Calu3 (cell line): ENCODE measurements around the gene GSTA4. TPM values are rescaled to one million over a fixed set of nuclear protein-coding genes. Genes with fewer than 3 reads are reported as not detected.

Experiments
- BruUV-seq: library from RNA; stranded (reverse); fragments of 400-500 nt; replicated peaks from 2 replicates; lab custom pipeline; 2021; lab: Mats Ljungman, UMichigan
- CTCF ChIA-PET: fragments of 300-600 bp; sonication (Branson Sonifier 250); formaldehyde crosslinking; loops from one replicate; lab custom pipeline; 2022; ENCODE audit warnings: antibody characterized with exemption; lab: Charles Lee
- DNase-seq: peaks from one replicate; pipeline ENCODE4 v3.0.0; 2022
- H3K27ac Mint-ChIP-seq: one replicate; pipeline ENCODE4 v1.8.0; 2022; ENCODE audit warnings: mixed read lengths; ENCODE audit not compliant: unreplicated experiment
- H3K27me3 Mint-ChIP-seq: one replicate; pipeline ENCODE4 v1.8.0; 2022; ENCODE audit warnings: mixed read lengths; ENCODE audit not compliant: unreplicated experiment
- H3K36me3 Mint-ChIP-seq: one replicate; pipeline ENCODE4 v1.8.0; 2022; ENCODE audit warnings: mild to moderate bottlenecking, moderate library complexity, mixed read lengths; ENCODE audit not compliant: insufficient read depth, unreplicated experiment
- H3K4me1 Mint-ChIP-seq: one replicate; pipeline ENCODE4 v1.8.0; 2022; ENCODE audit warnings: mild to moderate bottlenecking, low read depth, mixed read lengths; ENCODE audit not compliant: unreplicated experiment
- H3K4me3 Mint-ChIP-seq: one replicate; pipeline ENCODE4 v1.8.0; 2022; ENCODE audit warnings: mild to moderate bottlenecking, low read depth, moderate library complexity, mixed read lengths; ENCODE audit not compliant: unreplicated experiment
- H3K9me3 Mint-ChIP-seq: one replicate; pipeline ENCODE4 v1.8.0; 2022; ENCODE audit warnings: low read depth, mixed read lengths; ENCODE audit not compliant: unreplicated experiment
- intact Hi-C: fragments of 100-400 bp; cut with micrococcal nuclease; formaldehyde crosslinking; loops from one replicate; pipeline ENCODE4 v1.10.0; 2022; ENCODE audit not compliant: unreplicated experiment
- total RNA-seq: library from RNA; stranded (reverse); gene quantifications from 2 replicates; pipeline ENCODE4 v1.2.3, GENCODE V29; 2022
- TF ChIP-seq, protein P1 (sequence below): fragments of 200-600 bp; IDR thresholded peaks from one replicate; pipeline ENCODE4 v1.8.0; 2022; ENCODE audit warnings: antibody characterized with exemption; ENCODE audit not compliant: unreplicated experiment

The GSTA4 gene
- total RNA-seq, 1 experiment from 2014 or later, result 0.38 TPM

DNA sequence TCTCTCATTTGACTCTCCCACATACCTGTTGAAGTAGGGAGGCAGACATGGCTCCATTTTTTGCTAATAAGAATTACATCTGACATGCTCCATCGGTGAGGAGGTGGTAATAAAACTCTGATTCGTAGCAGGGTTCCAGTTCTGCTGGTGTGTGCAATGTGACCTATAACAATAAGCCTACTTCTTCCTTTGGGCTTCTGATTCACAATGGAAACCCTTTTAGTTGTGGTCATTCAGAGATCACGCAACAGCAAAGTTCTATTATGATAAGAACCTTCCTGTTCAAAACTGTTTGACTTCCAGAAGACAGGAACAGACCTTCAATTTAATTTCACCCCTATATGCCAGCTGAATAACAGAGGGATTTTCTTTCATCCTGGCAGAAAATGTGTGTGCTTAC, 31.4 kb upstream of the GSTA4 start:
- BruUV-seq, result no TSS peak
- CTCF ChIA-PET, result interaction anchor here (0.5 kb wide), 1 partner anchor 444 kb away, joined by 3 read pairs; no protein-coding TSS in a partner anchor

DNA sequence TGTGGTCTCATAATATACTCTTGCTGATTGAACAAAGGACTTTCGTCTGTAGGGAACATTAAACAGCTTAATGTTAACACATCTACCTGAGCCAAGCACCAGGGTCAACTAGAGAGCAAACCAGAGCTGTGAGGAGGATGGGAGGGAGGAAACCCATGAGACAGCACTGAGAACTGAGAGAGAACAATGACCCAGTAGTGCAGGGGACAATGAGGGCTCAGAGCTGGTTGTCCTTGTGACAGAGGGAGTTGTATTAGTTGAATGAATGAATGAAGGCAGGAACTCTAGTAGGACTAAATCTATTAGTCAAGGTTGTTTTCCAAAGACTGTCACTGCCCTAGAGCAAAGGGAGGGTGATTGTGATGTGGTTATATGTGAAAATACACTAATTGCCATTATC, 28.2 kb upstream of the GSTA4 start:
- BruUV-seq, result no TSS peak
- Mint-ChIP-seq H3K27ac (no peak overlapping the region), H3K4me1 (no peaks in the 10 kb centered on the region), H3K27me3 (no peaks in the 10 kb centered on the region), H3K36me3 (no peaks in the 10 kb centered on the region), H3K9me3 (no peaks in the 10 kb centered on the region), H3K4me3 (no peak overlapping the region)
- TF ChIP-seq, protein P1, sequence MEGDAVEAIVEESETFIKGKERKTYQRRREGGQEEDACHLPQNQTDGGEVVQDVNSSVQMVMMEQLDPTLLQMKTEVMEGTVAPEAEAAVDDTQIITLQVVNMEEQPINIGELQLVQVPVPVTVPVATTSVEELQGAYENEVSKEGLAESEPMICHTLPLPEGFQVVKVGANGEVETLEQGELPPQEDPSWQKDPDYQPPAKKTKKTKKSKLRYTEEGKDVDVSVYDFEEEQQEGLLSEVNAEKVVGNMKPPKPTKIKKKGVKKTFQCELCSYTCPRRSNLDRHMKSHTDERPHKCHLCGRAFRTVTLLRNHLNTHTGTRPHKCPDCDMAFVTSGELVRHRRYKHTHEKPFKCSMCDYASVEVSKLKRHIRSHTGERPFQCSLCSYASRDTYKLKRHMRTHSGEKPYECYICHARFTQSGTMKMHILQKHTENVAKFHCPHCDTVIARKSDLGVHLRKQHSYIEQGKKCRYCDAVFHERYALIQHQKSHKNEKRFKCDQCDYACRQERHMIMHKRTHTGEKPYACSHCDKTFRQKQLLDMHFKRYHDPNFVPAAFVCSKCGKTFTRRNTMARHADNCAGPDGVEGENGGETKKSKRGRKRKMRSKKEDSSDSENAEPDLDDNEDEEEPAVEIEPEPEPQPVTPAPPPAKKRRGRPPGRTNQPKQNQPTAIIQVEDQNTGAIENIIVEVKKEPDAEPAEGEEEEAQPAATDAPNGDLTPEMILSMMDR, result no peak
- no peak for DNase-seq
- intact Hi-C loops, result no loop called here
- CTCF ChIA-PET, result no interaction called here

More for the DNA sequence above, 31.4 kb upstream of the GSTA4 start:
- Mint-ChIP-seq H3K27me3 (no peaks in the 10 kb centered on the region), H3K36me3 (no peaks in the 10 kb centered on the region), H3K4me1 (no peaks in the 10 kb centered on the region), H3K4me3 (no peak overlapping the region), H3K9me3 (no peaks in the 10 kb centered on the region), H3K27ac (no peak overlapping the region)
- TF ChIP-seq, protein P1, result no peak
- intact Hi-C loops, result no loop called here
- no peak for DNase-seq

DNA sequence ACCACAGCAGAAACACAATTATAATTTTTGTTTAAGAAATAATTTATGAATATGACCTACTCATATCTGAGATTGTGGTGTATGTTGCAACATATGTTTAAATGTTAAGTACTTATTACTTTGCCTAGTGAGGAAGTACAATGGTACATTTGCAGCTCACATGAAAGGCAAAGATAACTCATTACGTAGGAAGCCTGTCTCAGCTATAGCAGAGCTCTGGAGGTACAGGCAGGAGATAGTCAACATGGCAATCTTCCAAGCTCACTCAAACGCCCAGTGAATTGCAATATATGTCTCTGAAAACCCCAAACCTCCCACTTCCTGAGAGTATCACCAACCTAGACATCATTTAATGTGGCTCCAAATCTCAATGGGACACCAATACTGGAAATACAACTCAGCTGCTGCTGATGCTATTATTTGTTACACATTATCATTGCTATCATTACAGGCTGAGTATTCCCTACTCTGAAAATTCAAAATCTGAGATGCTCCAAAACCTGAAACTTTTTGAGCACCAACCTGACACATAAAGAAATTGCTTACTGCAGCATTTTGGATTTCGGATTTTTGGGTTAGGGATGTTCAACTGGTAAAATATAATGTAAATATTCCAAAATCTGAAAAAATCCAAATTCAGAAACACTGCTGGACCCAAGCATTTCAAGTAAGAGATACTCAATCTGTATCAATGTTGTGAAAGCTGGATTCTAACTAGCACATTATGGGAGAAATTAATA, 25.1 kb upstream of the GSTA4 start:
- CTCF ChIA-PET, result no interaction called here

DNA sequence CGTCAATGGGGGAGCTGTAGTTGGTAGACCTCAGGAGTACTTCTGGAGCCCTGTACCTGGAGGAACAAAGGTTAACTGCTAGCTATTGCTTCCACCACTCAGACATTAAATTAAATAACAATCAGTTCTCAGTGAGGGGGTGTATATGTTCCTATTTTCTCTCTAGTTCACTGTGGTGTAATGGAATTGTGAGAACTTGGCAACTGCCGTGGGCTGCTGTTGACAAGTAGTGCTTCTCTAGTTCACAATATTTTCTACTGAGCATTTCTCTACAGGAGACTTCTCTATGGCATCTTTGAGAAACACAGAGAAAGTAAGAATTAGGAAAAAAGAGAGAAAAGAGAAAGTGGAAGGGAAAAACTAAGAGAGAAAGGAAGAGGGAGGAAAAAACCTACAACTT, 23.4 kb upstream of the GSTA4 start:
- TF ChIP-seq, protein P1, result no peak
- H3K27ac Mint-ChIP-seq, result no peak overlapping the region
- no peaks in the 10 kb centered on the region for H3K36me3 Mint-ChIP-seq
- DNase-seq, result no peak
- no peaks in the 10 kb centered on the region for H3K9me3 Mint-ChIP-seq
- H3K27me3 Mint-ChIP-seq, result no peaks in the 10 kb centered on the region
- H3K4me3 Mint-ChIP-seq, result no peak overlapping the region
- CTCF ChIA-PET, result no interaction called here
- H3K4me1 Mint-ChIP-seq, result no peaks in the 10 kb centered on the region
- BruUV-seq, result no TSS peak
- intact Hi-C loops, result no loop called here

More for the DNA sequence above, 25.1 kb upstream of the GSTA4 start:
- Mint-ChIP-seq H3K4me1 (no peaks in the 10 kb centered on the region), H3K9me3 (no peaks in the 10 kb centered on the region), H3K4me3 (no peak overlapping the region), H3K36me3 (no peaks in the 10 kb centered on the region), H3K27ac (no peak overlapping the region), H3K27me3 (no peaks in the 10 kb centered on the region)
- intact Hi-C loops, result no loop called here
- TF ChIP-seq, protein P1, result no peak
- no TSS peak for BruUV-seq
- no peak for DNase-seq
